Keratinocyte (primary cell): ENCODE data around the gene PRR3. TPM values are rescaled to one million over a fixed set of nuclear protein-coding genes. Genes with fewer than 3 reads are reported as not detected.

Experiments
- DNase-seq: peaks from one replicate; pipeline ENCODE4 v3.0.0-alpha.2; 2011; ENCODE audit warnings: low read depth, missing footprints, low spot score
- FAIRE-seq: peaks from 2 replicates; lab custom pipeline; 2011; peaks lifted over from hg19 to GRCh38; lab: Jason Lieb, UNC
- H2AFZ ChIP-seq: 2 replicates; pipeline ENCODE4 v1.6.0; 2012; ENCODE audit warnings: low read length, control low read depth, inconsistent platforms; ENCODE audit not compliant: control insufficient read depth
- H3K27ac ChIP-seq: 2 replicates; pipeline ENCODE4 v1.5.1; 2011; ENCODE audit warnings: low read length; ENCODE audit not compliant: control insufficient read depth, insufficient read depth
- H3K27me3 ChIP-seq: 3 replicates; pipeline ENCODE4 v1.6.0; 2011; ENCODE audit warnings: low read length; ENCODE audit not compliant: control insufficient read depth, insufficient read depth; ENCODE audit errors: extremely low read depth
- H3K36me3 ChIP-seq, 2 experiments: 2 replicates in 1 of 2; 3 replicates in 1 of 2; pipeline ENCODE4 v1.5.1; 2011; ENCODE audit warnings: low read length in 2 of 2, mild to moderate bottlenecking in 1 of 2; ENCODE audit not compliant: control insufficient read depth in 2 of 2, insufficient read depth in 2 of 2; ENCODE audit errors: extremely low read depth in 1 of 2
- H3K4me1 ChIP-seq: 3 replicates; pipeline ENCODE4 v1.5.1; 2011; ENCODE audit warnings: low read length; ENCODE audit not compliant: control insufficient read depth, insufficient read depth; ENCODE audit errors: extremely low read depth
- H3K4me2 ChIP-seq: 3 replicates; pipeline ENCODE4 v1.6.0; 2011; ENCODE audit warnings: low read depth, low read length; ENCODE audit not compliant: control insufficient read depth, insufficient read depth; ENCODE audit errors: extremely low read depth
- H3K4me3 ChIP-seq, 3 experiments: fragments of 200-600 bp in 1 of 3; sonication (generic) in 1 of 3; 2 replicates in 2 of 3; 3 replicates in 1 of 3; pipeline ENCODE4 v1.5.1; 2011 to 2016; ENCODE audit warnings: low read length in 3 of 3, mild to moderate bottlenecking in 3 of 3, control low read depth in 2 of 3, inconsistent platforms in 1 of 3, low read depth in 1 of 3, mixed read lengths in 1 of 3, mixed run types in 1 of 3, moderate library complexity in 1 of 3; ENCODE audit not compliant: control insufficient read depth in 2 of 3, insufficient read depth in 2 of 3; ENCODE audit errors: extremely low read depth in 1 of 3
- H3K79me2 ChIP-seq: 2 replicates; pipeline ENCODE4 v1.6.0; 2012; ENCODE audit warnings: low read length; ENCODE audit not compliant: control insufficient read depth, insufficient read depth
- H3K9ac ChIP-seq: 3 replicates; pipeline ENCODE4 v1.6.0; 2011; ENCODE audit warnings: low read length; ENCODE audit not compliant: control insufficient read depth, insufficient read depth; ENCODE audit errors: extremely low read depth
- H3K9me1 ChIP-seq: 3 replicates; pipeline ENCODE4 v1.6.0; 2011; ENCODE audit warnings: low read length; ENCODE audit not compliant: control insufficient read depth, insufficient read depth; ENCODE audit errors: extremely low read depth
- H3K9me3 ChIP-seq: 2 replicates; pipeline ENCODE4 v1.5.1; 2012; ENCODE audit warnings: low read depth, low read length; ENCODE audit not compliant: control insufficient read depth
- H4K20me1 ChIP-seq: 3 replicates; pipeline ENCODE4 v1.6.0; 2011; ENCODE audit warnings: low read length; ENCODE audit not compliant: control insufficient read depth, insufficient read depth; ENCODE audit errors: extremely low read depth
- CTCF ChIP-seq, 3 experiments: IDR thresholded peaks in 1 of 3; conservative IDR thresholded peaks in 1 of 3; optimal IDR thresholded peaks in 1 of 3; 2 replicates in 2 of 3; 3 replicates in 1 of 3; pipeline versions ENCODE3 to v1.5.1; 2011; ENCODE audit warnings: low read length in 3 of 3, mild to moderate bottlenecking in 3 of 3, moderate library complexity in 2 of 3, control low read depth in 1 of 3, inconsistent platforms in 1 of 3; ENCODE audit not compliant: insufficient read depth in 2 of 3; ENCODE audit errors: extremely low read depth in 1 of 3
- EZH2 ChIP-seq: IDR thresholded peaks from one replicate; pipeline ENCODE4 v1.6.1; 2012; ENCODE audit warnings: inconsistent platforms, mild to moderate bottlenecking, low read length, moderate library complexity
- dilution Hi-C: fragments of 300-500 bp; cut with MboI; formaldehyde crosslinking; loops from one replicate; pipeline ENCODE4 v1.7.0; 2020; ENCODE audit warnings: low sequenced_read_pairs; ENCODE audit not compliant: extremely low pct_ligation_motif_present
- polyA plus RNA-seq, 5 experiments: library from polyadenylated mRNA; depleted of rRNA in 3 of 5; stranded (reverse) in 3 of 5; stranded (forward) in 1 of 5; unstranded in 1 of 5; fragments of >200 nt; gene quantifications; 1 replicate in 1 of 5; 2 replicates in 3 of 5; 3 replicates in 1 of 5; pipeline versions ENCODE4 v1.2.1 to v1.2.3, GENCODE V29; 2011 to 2012; ENCODE audit warnings: missing spikeins in 2 of 5, low read depth in 1 of 5, low replicate concordance in 1 of 5

PRR3 gene
- polyA plus RNA-seq, 1 donor (not counting 4 experiments of a cell fraction or from before 2014, with no cell fraction given), result 6.1 TPM

GRCh38 chr6:30547454-30547853 is 9.6 kb upstream of the PRR3 start:
- no peaks in the 10 kb centered on the region for H3K9me1 ChIP-seq
- dilution Hi-C loops, result loop anchor here (10.0 kb wide), 1 partner anchor 187 kb away; no protein-coding TSS in a partner anchor
- H3K4me1 ChIP-seq, result no peaks in the 10 kb centered on the region

GRCh38 chr6:30548375-30548774 is 8.7 kb upstream of the PRR3 start:
- dilution Hi-C loops, result loop anchor here (10.0 kb wide), 1 partner anchor 186 kb away; no protein-coding TSS in a partner anchor
- TF ChIP-seq EZH2 (no peak), CTCF (optimal IDR thresholded peaks at IDR 0.05 in 1 of 3, IDR thresholded peaks at IDR 0.05 in 1 of 3, conservative IDR thresholded peaks at IDR 0.05 in 1 of 3; ENCODE audit: extremely low read depth in 1 of 3, insufficient read depth in 2 of 3, low read length in 3 of 3) (no peak)
- Histone ChIP-seq H3K4me2 (no peak overlapping the region), H3K9me1 (no peaks in the 10 kb centered on the region), H2AFZ (no peak overlapping the region), H3K27ac (no peak overlapping the region), H3K9me3 (no peaks in the 10 kb centered on the region), H4K20me1 (no peaks in the 10 kb centered on the region), H3K27me3 (no peaks in the 10 kb centered on the region), H3K4me3 (no peak overlapping the region), H3K79me2 (no peaks in the 10 kb centered on the region), H3K4me1 (no peaks in the 10 kb centered on the region), H3K9ac (no peak overlapping the region), H3K36me3 (peaks cover 33 to 51% of the 10 kb centered on the region in 2 experiments)
- FAIRE-seq (no peak), DNase-seq (no peak)

More at GRCh38 chr6:30547454-30547853, 9.6 kb upstream of the PRR3 start:
- peaks cover 29 to 41% of the 10 kb centered on the region in 2 experiments for H3K36me3 ChIP-seq
- DNase-seq (no peak), FAIRE-seq (no peak)
- no peaks in the 10 kb centered on the region for H3K27me3 ChIP-seq
- no peak overlapping the region for H3K27ac ChIP-seq
- H2AFZ ChIP-seq, result no peak overlapping the region
- H3K9me3 ChIP-seq, result no peaks in the 10 kb centered on the region
- H3K4me2 ChIP-seq, result no peak overlapping the region
- TF ChIP-seq EZH2 (no peak), CTCF (optimal IDR thresholded peaks at IDR 0.05 in 1 of 3, IDR thresholded peaks at IDR 0.05 in 1 of 3, conservative IDR thresholded peaks at IDR 0.05 in 1 of 3; ENCODE audit: extremely low read depth in 1 of 3, insufficient read depth in 2 of 3, low read length in 3 of 3) (no peak)
- H3K4me3 ChIP-seq, result no peak overlapping the region
- no peaks in the 10 kb centered on the region for H3K79me2 ChIP-seq
- H3K9ac ChIP-seq, result no peak overlapping the region
- H4K20me1 ChIP-seq, result no peaks in the 10 kb centered on the region
